HL-60 (cell line): ENCODE data around the gene LBR.

ENCODE experiments used
- CTCF ChIP-seq: IDR thresholded peaks from one replicate; pipeline ENCODE4 v1.5.1; 2011; ENCODE audit warnings: low read length, control low read depth, inconsistent platforms; ENCODE audit not compliant: insufficient read depth
- GABPA ChIP-seq: IDR thresholded peaks from 2 replicates; pipeline ENCODE4 v1.6.1; 2012; ENCODE audit warnings: low read depth
- POLR2AphosphoS5 ChIP-seq: IDR thresholded peaks from 2 replicates; pipeline ENCODE4 v1.6.1; 2012; ENCODE audit warnings: low read depth
- SPI1 ChIP-seq: IDR thresholded peaks from 2 replicates; pipeline ENCODE4 v1.6.1; 2012; ENCODE audit warnings: low read depth, mild to moderate bottlenecking, borderline replicate concordance

- TF ChIP-seq CTCF (no peak), POLR2AphosphoS5 (no peak), GABPA (no peak), SPI1 (no peak)
Observed at GRCh38 chr1:225380691-225381090, 47.1 kb downstream of the LBR start.
